GM12878 (cell line): ENCODE measurements around the gene CACNA1A. TPM values are rescaled to one million over a fixed set of nuclear protein-coding genes. Genes with fewer than 3 reads are reported as not detected.

Experiments used
- ATAC-seq: fragments of 200-7000 bp; cut with Tn5 transposase; 3 replicates; pipeline ENCODE4 v1.9.1; 2020; ENCODE audit warnings: mild to moderate bottlenecking, moderate library complexity
- BruUV-seq: library from RNA; stranded (reverse); fragments of 400-500 nt; replicated peaks from 2 replicates; lab custom pipeline; 2021; lab: Mats Ljungman, UMichigan
- CTCF ChIA-PET: fragments of 300-600 bp; sonication (Branson Sonifier 250); formaldehyde crosslinking; extraction: SDS; loops from one replicate; lab custom pipeline; 2021; ENCODE audit warnings: inconsistent platforms; lab: Yijun Ruan, JAX
- POLR2A ChIA-PET: fragments of 350-600 bp; formaldehyde crosslinking; extraction: SDS; loops from one replicate; lab custom pipeline; 2021; ENCODE audit warnings: inconsistent platforms; lab: Charles Lee
- RAD21 ChIA-PET: fragments of 300-600 bp; sonication (Branson Sonifier 250); formaldehyde crosslinking; loops from one replicate; lab custom pipeline; 2023; ENCODE audit warnings: antibody characterized with exemption; ENCODE audit not compliant: unreplicated experiment; lab: Charles Lee
- SMC1A ChIA-PET: fragments of 300-600 bp; sonication (Branson Sonifier 250); formaldehyde crosslinking; loops from one replicate; lab custom pipeline; 2023; ENCODE audit not compliant: unreplicated experiment, uncharacterized antibody; lab: Charles Lee
- DNase-seq: peaks from one replicate; pipeline ENCODE4 v3.0.0-alpha.2; 2011; ENCODE audit warnings: low read depth, low spot score
- FAIRE-seq: peaks from 3 replicates; lab custom pipeline; 2011; peaks lifted over from hg19 to GRCh38; lab: Jason Lieb, UNC
- H2AFZ ChIP-seq: 2 replicates; pipeline ENCODE4 v1.6.0; 2011; ENCODE audit warnings: low read depth, low read length, control low read depth; ENCODE audit not compliant: control insufficient read depth
- H3K27ac ChIP-seq: 2 replicates; pipeline ENCODE4 v1.5.1; 2011; ENCODE audit warnings: control low read depth; ENCODE audit not compliant: control insufficient read depth, insufficient read depth
- H3K27me3 ChIP-seq, 2 experiments: replicated peaks in 1 of 2; 2 replicates each; pipeline versions ENCODE4 v1.6.0 to v1.6.1; 2011; ENCODE audit warnings: low read length in 1 of 2; ENCODE audit not compliant: control insufficient read depth in 2 of 2, insufficient read depth in 2 of 2
- H3K36me3 ChIP-seq, 2 experiments: 2 replicates each; pipeline ENCODE4 v1.5.1; 2011; ENCODE audit warnings: low read length in 1 of 2; ENCODE audit not compliant: control insufficient read depth in 2 of 2, insufficient read depth in 2 of 2
- H3K4me1 ChIP-seq: 2 replicates; pipeline ENCODE4 v1.6.1; 2011; ENCODE audit warnings: mild to moderate bottlenecking, low read length, moderate library complexity, mixed read lengths; ENCODE audit not compliant: control insufficient read depth, insufficient read depth
- H3K4me2 ChIP-seq: 2 replicates; pipeline ENCODE4 v1.6.0; 2011; ENCODE audit warnings: control low read depth; ENCODE audit not compliant: control insufficient read depth, insufficient read depth
- H3K4me3 ChIP-seq: fragments of 200-600 bp; sonication (generic); 2 replicates; pipeline ENCODE4 v1.5.1; 2016
- H3K79me2 ChIP-seq: 2 replicates; pipeline ENCODE4 v1.6.0; 2011; ENCODE audit warnings: low read length; ENCODE audit not compliant: control insufficient read depth, insufficient read depth
- H3K9ac ChIP-seq: 2 replicates; pipeline ENCODE4 v1.8.0; 2011; ENCODE audit warnings: low read length, control low read depth, mixed read lengths; ENCODE audit not compliant: control insufficient read depth, insufficient read depth
- H3K9me3 ChIP-seq: replicated peaks from 3 replicates; pipeline ENCODE4 v1.5.1; 2011; ENCODE audit warnings: mild to moderate bottlenecking, low read length; ENCODE audit not compliant: control insufficient read depth, insufficient read depth
- H4K20me1 ChIP-seq: 2 replicates; pipeline ENCODE4 v1.6.0; 2011; ENCODE audit not compliant: control insufficient read depth, insufficient read depth
- CBFB ChIP-seq: IDR thresholded peaks from 2 replicates; pipeline ENCODE4 v1.6.1; 2016; ENCODE audit warnings: antibody characterized with exemption, low read depth
- DPF2 ChIP-seq: fragments of 450-650 bp; IDR thresholded peaks from 2 replicates; pipeline ENCODE4 v1.6.1; 2017; ENCODE audit warnings: mild to moderate bottlenecking
- ESRRA ChIP-seq: IDR thresholded peaks from 2 replicates; pipeline ENCODE4 v1.6.1; 2012; ENCODE audit warnings: mild to moderate bottlenecking, low read length, improper control_type of control experiment
- EZH2 ChIP-seq: IDR thresholded peaks from 2 replicates; pipeline ENCODE4 v1.6.1; 2012; ENCODE audit warnings: low read depth, mild to moderate bottlenecking, control low read depth, inconsistent platforms, low read length, borderline replicate concordance; ENCODE audit not compliant: control insufficient read depth
- HDGF ChIP-seq: fragments of 450-650 bp; IDR thresholded peaks from 2 replicates; pipeline ENCODE4 v1.6.1; 2016; ENCODE audit warnings: antibody characterized with exemption
- LARP7 ChIP-seq: fragments of 450-650 bp; IDR thresholded peaks from 2 replicates; pipeline ENCODE4 v1.6.1; 2017; ENCODE audit warnings: mild to moderate bottlenecking
- MTA2 ChIP-seq: fragments of 450-650 bp; IDR thresholded peaks from 2 replicates; pipeline ENCODE4 v1.6.1; 2016; ENCODE audit warnings: low read depth, mild to moderate bottlenecking, moderate library complexity
- POLR2A ChIP-seq: IDR thresholded peaks from 2 replicates; pipeline ENCODE4 v1.6.1; 2011; ENCODE audit warnings: low read depth, mild to moderate bottlenecking, low read length
- RBBP5 ChIP-seq: fragments of 200-600 bp; sonication (generic); conservative IDR thresholded peaks from 2 replicates; pipeline ENCODE4 v1.6.1; 2016
- SMAD1 ChIP-seq: fragments of 450-650 bp; IDR thresholded peaks from 2 replicates; pipeline ENCODE4 v1.6.1; 2018; ENCODE audit warnings: mild to moderate bottlenecking, low read depth; ENCODE audit not compliant: partially characterized antibody
- SRF ChIP-seq, 2 experiments: IDR thresholded peaks; 2 replicates each; pipeline ENCODE4 v1.6.1; 2011; ENCODE audit warnings: low read depth in 2 of 2, low read length in 2 of 2, mild to moderate bottlenecking in 1 of 2, moderate library complexity in 1 of 2
- WRNIP1 ChIP-seq: IDR thresholded peaks from 2 replicates; pipeline ENCODE4 v1.6.1; 2011; ENCODE audit warnings: low read depth, low read length, improper control_type of control experiment, borderline replicate concordance
- WGBS: methylation state at CpG from one replicate; pipeline ENCODE4 v1.1.6; 2016; ENCODE audit warnings: low lambda C conversion rate; ENCODE audit not compliant: insufficient replicate concordance, insufficient coverage; ENCODE audit errors: missing lambda C conversion rate; 5-methylcytosine and 5-hydroxymethylcytosine counted together
- in situ Hi-C: fragments of 300-500 bp; cut with MboI; formaldehyde crosslinking; loops from 9 replicates; pipeline ENCODE4 v1.14.3; 2018; ENCODE audit warnings: mixed read lengths
- intact Hi-C: fragments of 100-400 bp; cut with micrococcal nuclease; formaldehyde crosslinking; loops from one replicate; pipeline ENCODE4 v1.14.2; 2022; ENCODE audit not compliant: unreplicated experiment
- polyA plus RNA-seq, 11 experiments: library from polyadenylated mRNA; depleted of rRNA in 4 of 11; unstranded in 6 of 11; stranded (reverse) in 5 of 11; fragments of >200 nt; fragmentation: Nextera tagmentation in 4 of 11; fragmentation: Illumina TruSeq in 1 of 11; extraction: Ambion mirVana in 4 of 11; extraction: Trizol in 1 of 11; gene quantifications; 1 replicate in 1 of 11; 2 replicates in 10 of 11; pipeline versions ENCODE4 v1.2.1 to v1.2.3, GENCODE V29; 2011 to 2016; ENCODE audit warnings: inconsistent platforms in 2 of 11, missing spikeins in 2 of 11, low read depth in 1 of 11
- total RNA-seq, 4 experiments: library from RNA; depleted of rRNA in 3 of 4; stranded (reverse); fragments of >200 nt in 3 of 4; fragmentation: Illumina TruSeq in 1 of 4; extraction: Trizol in 1 of 4; gene quantifications; 2 replicates each; pipeline versions ENCODE4 v1.2.1 to v1.2.3, GENCODE V29; 2013 to 2021
- TF ChIP-seq, protein P1 (sequence below): fragments of 450-650 bp; IDR thresholded peaks from 2 replicates; pipeline ENCODE4 v1.6.1; 2016; ENCODE audit warnings: mild to moderate bottlenecking
- TF ChIP-seq, protein P2 (sequence below): fragments of 450-650 bp; IDR thresholded peaks from 2 replicates; pipeline ENCODE4 v1.6.1; 2017; ENCODE audit warnings: mild to moderate bottlenecking, low read depth, inconsistent platforms; ENCODE audit not compliant: poor library complexity, severe bottlenecking

CACNA1A gene
- total and polyA plus RNA-seq, 10 of the 15 experiments (the other 5 are each of a cell fraction or from before 2014, with no cell fraction given): 1.1 to 4.4 (median 2.5) TPM

DNA sequence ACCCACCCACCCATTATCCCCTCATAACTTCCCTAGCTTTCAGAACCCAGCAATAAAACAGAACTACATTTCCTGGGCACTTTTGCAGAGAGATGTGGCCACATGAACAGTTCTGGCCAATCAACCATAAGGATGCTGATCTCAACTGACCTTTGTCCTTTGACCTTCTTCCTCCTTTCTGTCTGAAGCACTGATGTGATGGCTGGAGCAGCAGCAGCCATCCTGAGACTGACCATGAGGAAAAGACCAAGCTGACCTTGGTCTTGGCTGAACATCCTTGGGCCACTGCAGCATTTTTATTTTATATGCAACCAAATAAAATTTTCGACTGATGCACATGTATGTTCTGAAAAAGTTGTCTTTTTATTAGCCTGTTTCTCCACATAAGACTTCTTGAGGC, 33.1 kb upstream of the CACNA1A start (continued):
- TF ChIP-seq EZH2 (no peak), WRNIP1 (no peak), POLR2A (no peak), CBFB (no peak)

DNA sequence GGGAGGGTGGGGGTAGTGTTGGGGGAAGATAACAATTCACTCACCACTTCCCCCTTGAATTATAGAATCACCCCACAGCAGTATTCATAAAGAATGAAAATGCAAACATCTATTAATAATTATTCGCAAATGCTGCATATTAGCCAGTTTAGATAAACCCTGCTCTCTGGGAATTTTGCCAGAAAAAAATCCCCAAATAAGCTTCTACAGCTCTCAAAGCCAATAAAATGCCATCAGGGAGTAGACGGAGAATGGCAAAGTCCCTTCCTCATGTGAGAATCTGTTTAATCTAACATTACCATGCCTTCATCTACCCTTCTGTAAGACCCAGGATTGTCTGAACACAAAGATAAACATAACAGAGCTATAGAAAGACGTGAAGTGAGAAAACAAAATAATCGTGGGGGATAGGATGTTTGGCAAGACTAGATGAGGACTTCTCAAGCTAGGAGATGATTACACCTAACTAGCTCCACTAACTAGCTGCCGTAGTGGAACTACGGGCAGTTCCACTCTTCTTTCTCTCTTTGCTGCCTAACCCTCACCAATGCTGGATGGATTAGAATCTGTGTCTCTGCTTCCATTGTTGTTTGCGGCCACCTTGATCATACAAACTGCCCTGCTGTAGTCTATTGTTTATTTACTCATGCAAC, 32.4 kb upstream of the CACNA1A start:
- no peaks in the 10 kb centered on the region for H3K27me3 ChIP-seq

DNA sequence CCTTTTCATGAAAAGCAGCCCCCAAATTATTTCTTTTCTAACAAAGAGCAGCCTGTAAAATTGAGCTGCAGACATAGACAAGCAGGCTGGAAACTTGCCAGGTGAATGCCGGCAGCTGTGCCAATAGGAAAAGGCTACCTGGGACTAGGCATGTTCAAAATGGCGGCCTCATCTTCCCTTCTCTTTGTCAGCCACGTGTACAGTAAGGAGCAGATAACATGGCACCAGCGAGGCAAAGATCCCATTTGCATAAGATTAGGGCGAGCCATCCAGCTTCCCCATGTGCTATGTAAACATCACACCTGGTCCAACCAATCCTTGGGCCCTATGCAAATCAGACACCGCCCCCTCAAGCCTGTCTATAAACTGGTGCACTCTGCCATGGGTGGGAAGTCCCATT, 31.2 kb upstream of the CACNA1A start:
- intact Hi-C loops: no loop called here
- Histone ChIP-seq H3K9ac (no peak overlapping the region), H3K27me3 (no peaks in the 10 kb centered on the region), H2AFZ (no peak overlapping the region), H3K36me3 (no peaks in the 10 kb centered on the region), H3K4me2 (no peak overlapping the region), H3K79me2 (no peaks in the 10 kb centered on the region), H4K20me1 (no peaks in the 10 kb centered on the region), H3K9me3 (no peaks in the 10 kb centered on the region), H3K27ac (no peak overlapping the region), H3K4me1 (no peaks in the 10 kb centered on the region), H3K4me3 (no peak overlapping the region)
- ChIA-PET POLR2A (no interaction called here), CTCF (no interaction called here), RAD21 (no interaction called here), SMC1A (no interaction called here)
- no peak for ATAC-seq
- in situ Hi-C loops: no loop called here
- no TSS peak for BruUV-seq
- WGBS: 36% methylated on average over 6 of the region's 6 CpGs
- no peak for DNase-seq
- no peak for FAIRE-seq
- no peak for TF ChIP-seq DPF2
- TF ChIP-seq, protein P1, sequence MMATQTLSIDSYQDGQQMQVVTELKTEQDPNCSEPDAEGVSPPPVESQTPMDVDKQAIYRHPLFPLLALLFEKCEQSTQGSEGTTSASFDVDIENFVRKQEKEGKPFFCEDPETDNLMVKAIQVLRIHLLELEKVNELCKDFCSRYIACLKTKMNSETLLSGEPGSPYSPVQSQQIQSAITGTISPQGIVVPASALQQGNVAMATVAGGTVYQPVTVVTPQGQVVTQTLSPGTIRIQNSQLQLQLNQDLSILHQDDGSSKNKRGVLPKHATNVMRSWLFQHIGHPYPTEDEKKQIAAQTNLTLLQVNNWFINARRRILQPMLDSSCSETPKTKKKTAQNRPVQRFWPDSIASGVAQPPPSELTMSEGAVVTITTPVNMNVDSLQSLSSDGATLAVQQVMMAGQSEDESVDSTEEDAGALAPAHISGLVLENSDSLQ: no peak
- no peak for TF ChIP-seq POLR2A
- TF ChIP-seq MTA2: no peak
- no peak for TF ChIP-seq ESRRA
- no peak for TF ChIP-seq RBBP5
- TF ChIP-seq HDGF: no peak
- TF ChIP-seq, protein P2, sequence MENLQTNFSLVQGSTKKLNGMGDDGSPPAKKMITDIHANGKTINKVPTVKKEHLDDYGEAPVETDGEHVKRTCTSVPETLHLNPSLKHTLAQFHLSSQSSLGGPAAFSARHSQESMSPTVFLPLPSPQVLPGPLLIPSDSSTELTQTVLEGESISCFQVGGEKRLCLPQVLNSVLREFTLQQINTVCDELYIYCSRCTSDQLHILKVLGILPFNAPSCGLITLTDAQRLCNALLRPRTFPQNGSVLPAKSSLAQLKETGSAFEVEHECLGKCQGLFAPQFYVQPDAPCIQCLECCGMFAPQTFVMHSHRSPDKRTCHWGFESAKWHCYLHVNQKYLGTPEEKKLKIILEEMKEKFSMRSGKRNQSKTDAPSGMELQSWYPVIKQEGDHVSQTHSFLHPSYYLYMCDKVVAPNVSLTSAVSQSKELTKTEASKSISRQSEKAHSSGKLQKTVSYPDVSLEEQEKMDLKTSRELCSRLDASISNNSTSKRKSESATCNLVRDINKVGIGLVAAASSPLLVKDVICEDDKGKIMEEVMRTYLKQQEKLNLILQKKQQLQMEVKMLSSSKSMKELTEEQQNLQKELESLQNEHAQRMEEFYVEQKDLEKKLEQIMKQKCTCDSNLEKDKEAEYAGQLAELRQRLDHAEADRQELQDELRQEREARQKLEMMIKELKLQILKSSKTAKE: no peak
- no peak for TF ChIP-seq SRF (IDR thresholded peaks at IDR 0.05; ENCODE audit: low read depth in 2 of 2, low read length in 2 of 2)
- TF ChIP-seq SMAD1: no peak

More for the DNA sequence above, 32.4 kb upstream of the CACNA1A start:
- H3K4me1 ChIP-seq: no peaks in the 10 kb centered on the region
- POLR2A ChIA-PET: interaction anchor here (0.6 kb wide), 1 partner anchor 108 kb away, joined by 3 read pairs; no protein-coding TSS in a partner anchor
- no peak for ATAC-seq
- no peak for DNase-seq
- H3K9ac ChIP-seq: no peak overlapping the region
- no TSS peak for BruUV-seq
- 33% methylated on average over 7 of the region's 7 CpGs for WGBS
- H4K20me1 ChIP-seq: no peaks in the 10 kb centered on the region
- CTCF ChIA-PET: no interaction called here
- SMC1A ChIA-PET: no interaction called here
- no peak overlapping the region for H2AFZ ChIP-seq
- FAIRE-seq: no peak
- no peak for TF ChIP-seq EZH2
- no peak for TF ChIP-seq LARP7
- H3K79me2 ChIP-seq: no peaks in the 10 kb centered on the region
- H3K9me3 ChIP-seq: no peaks in the 10 kb centered on the region
- RAD21 ChIA-PET: no interaction called here
- no peak overlapping the region for H3K4me2 ChIP-seq
- in situ Hi-C loops: no loop called here
- H3K4me3 ChIP-seq: no peak overlapping the region
- no peaks in the 10 kb centered on the region for H3K36me3 ChIP-seq
- intact Hi-C loops: no loop called here
- no peak overlapping the region for H3K27ac ChIP-seq
